Esophagus (tissue), 2 donors: ENCODE results near the gene TAF8. TPM values are rescaled to one million over a fixed set of nuclear protein-coding genes. Genes with fewer than 3 reads are reported as not detected.

ENCODE experiments used
- H3K27ac ChIP-seq, 2 donors: one replicate each; pipeline ENCODE4 v1.5.1; 2013; ENCODE audit warnings: low read depth in 2 of 2, mild to moderate bottlenecking in 2 of 2, inconsistent platforms in 1 of 2, low read length in 1 of 2, moderate library complexity in 1 of 2
- H3K27me3 ChIP-seq, 2 donors: one replicate each; pipeline ENCODE4 v1.6.1; 2013; ENCODE audit warnings: low read length in 2 of 2, control low read depth in 1 of 2, mild to moderate bottlenecking in 1 of 2; ENCODE audit not compliant: insufficient read depth in 2 of 2, control insufficient read depth in 1 of 2
- H3K36me3 ChIP-seq, 2 donors: one replicate each; pipeline ENCODE4 v1.6.1; 2013; ENCODE audit warnings: low read length in 1 of 2; ENCODE audit not compliant: control insufficient read depth in 2 of 2, insufficient read depth in 2 of 2
- H3K4me1 ChIP-seq, 2 donors: one replicate each; pipeline ENCODE4 v1.6.1; 2013; ENCODE audit warnings: low read length in 1 of 2; ENCODE audit not compliant: control insufficient read depth in 2 of 2, insufficient read depth in 2 of 2
- H3K4me3 ChIP-seq, 2 donors: one replicate each; pipeline ENCODE4 v1.5.1; 2013; ENCODE audit warnings: low read length in 2 of 2, mild to moderate bottlenecking in 2 of 2, low read depth in 1 of 2, moderate library complexity in 1 of 2
- H3K9me3 ChIP-seq, 2 donors: one replicate each; pipeline ENCODE4 v1.6.1; 2013; ENCODE audit warnings: mild to moderate bottlenecking in 2 of 2, low read depth in 1 of 2, low read length in 1 of 2, moderate library complexity in 1 of 2; ENCODE audit not compliant: control insufficient read depth in 2 of 2, insufficient read depth in 1 of 2
- WGBS, 2 donors: extraction: QIAGEN DNeasy Blood & Tissue Kit; methylation state at CpG; one replicate each; pipeline ENCODE4 v1.1.7; 2013; 5-methylcytosine and 5-hydroxymethylcytosine counted together
- polyA plus RNA-seq, 2 donors: library from polyadenylated mRNA; stranded (reverse); fragments of 200-250 nt; gene quantifications; one replicate each; pipeline ENCODE4 v1.2.3, GENCODE V29; 2013
- donor health status: healthy with polysubstance abuse.
- donor health status: Bipolar disorder and iron deficiency.

Gene TAF8
- polyA plus RNA-seq, 2 donors, result 6.0 to 7.5 TPM

GRCh38 chr6:42073287-42073686 lies 23.0 kb downstream of the TAF8 start:
- no peaks in the 10 kb centered on the region for H3K27me3 ChIP-seq
- peaks cover 19 to 37% of the 10 kb centered on the region in 2 donors for H3K36me3 ChIP-seq
- H3K4me3 ChIP-seq, result no peak overlapping the region
- H3K4me1 ChIP-seq, result no peaks in the 10 kb centered on the region
- no peak overlapping the region for H3K27ac ChIP-seq
- 85 to 92% methylated on average over 2 of the region's 2 CpGs for WGBS, 2 donors
- H3K9me3 ChIP-seq, result no peaks in the 10 kb centered on the region

GRCh38 chr6:42075159-42075838 lies 25.0 kb downstream of the TAF8 start:
- Histone ChIP-seq H3K9me3 (no peaks in the 10 kb centered on the region), H3K36me3 (peaks cover 13 to 23% of the 10 kb centered on the region in 2 donors), H3K27ac (no peak overlapping the region), H3K27me3 (no peaks in the 10 kb centered on the region), H3K4me1 (no peaks in the 10 kb centered on the region), H3K4me3 (no peak overlapping the region)
- 34% methylated on average over 7 of the region's 7 CpGs for whole genome bisulfite sequencing, 2 donors

- peaks cover 13 to 20% of the 10 kb centered on the region in 2 donors for H3K36me3 ChIP-seq
- no peak overlapping the region for H3K27ac ChIP-seq
- H3K9me3 ChIP-seq, result no peaks in the 10 kb centered on the region
- H3K4me3 ChIP-seq, result no peak overlapping the region
- 93% methylated on average over 11 of the region's 11 CpGs for WGBS, 2 donors
- H3K4me1 ChIP-seq, result no peaks in the 10 kb centered on the region
- no peaks in the 10 kb centered on the region for H3K27me3 ChIP-seq
Observed at GRCh38 chr6:42078386-42078785, 28.1 kb downstream of the TAF8 start.

GRCh38 chr6:42079941-42080464 lies 29.7 kb downstream of the TAF8 start:
- no peaks in the 10 kb centered on the region for H3K9me3 ChIP-seq
- H3K27me3 ChIP-seq, result no peaks in the 10 kb centered on the region
- no peaks in the 10 kb centered on the region for H3K4me1 ChIP-seq
- H3K36me3 ChIP-seq, result peaks cover 9 to 12% of the 10 kb centered on the region in 2 donors
- no peak overlapping the region for H3K4me3 ChIP-seq
- H3K27ac ChIP-seq, result no peak overlapping the region
- WGBS, 2 donors, result 87 to 93% methylated on average over 10 of the region's 10 CpGs

- Histone ChIP-seq H3K9me3 (no peaks in the 10 kb centered on the region), H3K27ac (no peak overlapping the region), H3K27me3 (no peaks in the 10 kb centered on the region), H3K36me3 (peaks cover 0 to 2% of the 10 kb centered on the region in 2 donors), H3K4me3 (no peak overlapping the region), H3K4me1 (peaks cover 4% of the 10 kb centered on the region in 2 donors)
- WGBS, 2 donors, result 88 to 94% methylated on average over 5 of the region's 5 CpGs
Observed at GRCh38 chr6:42083530-42083929, 33.2 kb downstream of the TAF8 start.

- WGBS, 2 donors, result 60 to 90% methylated on average over 5 of the region's 5 CpGs
Observed at GRCh38 chr6:42084889-42085288, 34.6 kb downstream of the TAF8 start.

GRCh38 chr6:42086046-42087035 lies 36.0 kb downstream of the TAF8 start:
- no peaks in the 10 kb centered on the region for H3K27me3 ChIP-seq
- H3K9me3 ChIP-seq, result no peaks in the 10 kb centered on the region
- peaks cover 0 to 2% of the 10 kb centered on the region in 2 donors for H3K36me3 ChIP-seq
- 81 to 86% methylated on average over 22 of the region's 22 CpGs for WGBS, 2 donors
- H3K27ac ChIP-seq, result no peak overlapping the region
- H3K4me1 ChIP-seq, result peaks cover 4% of the 10 kb centered on the region in 2 donors
- H3K4me3 ChIP-seq, result no peak overlapping the region

More at GRCh38 chr6:42084889-42085288, 34.6 kb downstream of the TAF8 start:
- peaks cover 0 to 2% of the 10 kb centered on the region in 2 donors for H3K36me3 ChIP-seq
- H3K4me3 ChIP-seq, result no peak overlapping the region
- peaks cover 4% of the 10 kb centered on the region in 2 donors for H3K4me1 ChIP-seq
- no peaks in the 10 kb centered on the region for H3K9me3 ChIP-seq
- no peak overlapping the region for H3K27ac ChIP-seq
- no peaks in the 10 kb centered on the region for H3K27me3 ChIP-seq

GRCh38 chr6:42088101-42088591 lies 37.8 kb downstream of the TAF8 start:
- 75 to 76% methylated on average over 7 of the region's 7 CpGs for WGBS, 2 donors
- H3K27ac ChIP-seq, result no peak overlapping the region
- no peaks in the 10 kb centered on the region for H3K27me3 ChIP-seq

More at GRCh38 chr6:42088101-42088591, 37.8 kb downstream of the TAF8 start:
- H3K4me3 ChIP-seq, result no peak overlapping the region
- peaks cover 0 to 2% of the 10 kb centered on the region in 2 donors for H3K36me3 ChIP-seq
- no peaks in the 10 kb centered on the region for H3K9me3 ChIP-seq
- H3K4me1 ChIP-seq, result peaks cover 4% of the 10 kb centered on the region in 2 donors
